Activated CD8-positive, alpha-beta memory T cell treated with anti-CD3 and anti-CD28 coated beads for 36 hours (primary cell): Measurements from ENCODE around the gene CCDC6. TPM values are rescaled to one million over a fixed set of nuclear protein-coding genes. Genes with fewer than 3 reads are reported as not detected.

Experiments
- CTCF ChIA-PET: fragments of 350-600 bp; sonication (Branson Sonifier 250); formaldehyde crosslinking; loops from one replicate; lab custom pipeline; 2021; ENCODE audit warnings: antibody characterized with exemption; lab: Charles Lee
- POLR2A ChIA-PET: fragments of 350-600 bp; sonication (Branson Sonifier 250); formaldehyde crosslinking; loops from one replicate; lab custom pipeline; 2021; ENCODE audit warnings: antibody characterized with exemption; lab: Charles Lee
- total RNA-seq, 2 experiments: library from RNA; stranded (reverse); gene quantifications; one replicate each; pipeline ENCODE4 v1.2.3, GENCODE V29; 2021

The CCDC6 gene
- total RNA-seq, 2 experiments from 2014 or later = 55.4 to 55.9 TPM

- ChIA-PET CTCF (interaction anchor here (0.9 to 3.1 kb wide), 4 partner anchors 10 to 73 kb away, joined by 3 to 19 read pairs (median 6); no protein-coding TSS in a partner anchor), POLR2A (interaction anchor here (4.5 kb wide), 1 partner anchor 30 kb away, joined by 35 read pairs; no protein-coding TSS in a partner anchor)
Observed at GRCh38 chr10:59907918-59908807, 1.8 kb upstream of the CCDC6 start.

- ChIA-PET POLR2A (interaction anchor here (4.5 kb wide), 1 partner anchor 29 kb away, joined by 35 read pairs; no protein-coding TSS in a partner anchor), CTCF (interaction anchor here (0.9 to 3.1 kb wide), 4 partner anchors 10 to 73 kb away, joined by 3 to 19 read pairs (median 6); no protein-coding TSS in a partner anchor)
Observed at GRCh38 chr10:59907537-59907917, 1.2 kb upstream of the CCDC6 start.

DNA sequence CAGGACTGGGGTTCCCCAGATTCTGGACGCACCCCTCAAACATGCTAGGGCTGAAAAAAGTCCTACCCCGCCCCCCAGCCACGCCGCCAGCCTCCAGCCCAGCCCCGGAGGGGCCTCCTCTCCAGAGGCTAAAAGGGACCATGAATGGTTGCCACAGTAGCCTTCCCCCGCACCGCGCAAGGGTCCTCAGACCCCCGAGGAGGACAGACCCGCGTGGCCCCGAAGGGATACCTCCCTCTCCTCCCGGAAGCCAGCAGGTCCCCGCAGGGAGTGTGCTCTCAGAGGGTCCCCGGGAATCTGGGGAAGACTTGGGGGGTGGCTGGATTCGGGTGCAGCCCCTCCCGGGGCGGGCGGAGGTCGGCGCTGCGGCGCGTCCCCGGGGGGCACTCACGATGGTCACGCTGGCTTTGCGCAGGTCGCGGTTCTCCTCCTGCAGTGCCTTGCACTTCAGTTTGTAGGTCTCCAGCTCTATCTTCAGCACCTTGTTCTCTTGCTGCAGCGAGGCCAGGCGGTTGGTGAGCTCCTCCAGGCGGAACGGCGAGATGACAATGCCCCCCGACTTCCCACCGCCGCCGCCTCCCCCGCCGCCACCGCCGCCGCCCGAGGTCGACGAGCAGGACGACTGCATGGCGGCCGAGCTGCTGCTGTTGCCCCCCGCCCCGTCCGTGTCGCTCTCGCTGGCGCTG lies 482 bp downstream of the CCDC6 start:
- POLR2A ChIA-PET = interaction anchor here (0.8 to 4.5 kb wide), 8 partner anchors 18 to 196 kb away, joined by 3 to 35 read pairs (median 6); partner anchors contain the start of gene SLC16A9
- CTCF ChIA-PET = interaction anchor here (0.7 to 3.7 kb wide), 14 partner anchors 18 to 98 kb away, joined by 3 to 19 read pairs (median 5); no protein-coding TSS in a partner anchor

- POLR2A ChIA-PET = interaction anchor here (0.8 to 4.5 kb wide), 7 partner anchors 17 to 196 kb away, joined by 3 to 35 read pairs (median 7); partner anchors contain the start of gene SLC16A9
- CTCF ChIA-PET = interaction anchor here (0.9 to 3.7 kb wide), 5 partner anchors 17 to 97 kb away, joined by 3 to 12 read pairs (median 5); no protein-coding TSS in a partner anchor
Observed at GRCh38 chr10:59905066-59905730, 1.2 kb downstream of the CCDC6 start.

- POLR2A ChIA-PET = interaction anchor here (1.0 to 4.5 kb wide), 5 partner anchors 17 to 195 kb away, joined by 3 to 35 read pairs (median 14); partner anchors contain the start of gene SLC16A9
- CTCF ChIA-PET = interaction anchor here (1.4 to 3.7 kb wide), 2 partner anchors 16 to 34 kb away, joined by 3 to 12 read pairs; no protein-coding TSS in a partner anchor
Observed at GRCh38 chr10:59904426-59905065, 1.8 kb downstream of the CCDC6 start.

- POLR2A ChIA-PET = no interaction called here
- CTCF ChIA-PET = interaction anchor here (3.7 kb wide), 1 partner anchor 16 kb away, joined by 12 read pairs; no protein-coding TSS in a partner anchor
Observed at GRCh38 chr10:59903871-59904270, 2.5 kb downstream of the CCDC6 start.

GRCh38 chr10:59902016-59902415 lies 4.3 kb downstream of the CCDC6 start:
- ChIA-PET CTCF (no interaction called here), POLR2A (no interaction called here)

- POLR2A ChIA-PET = no interaction called here
- CTCF ChIA-PET = no interaction called here
Observed at GRCh38 chr10:59901470-59901869, 4.9 kb downstream of the CCDC6 start.

DNA sequence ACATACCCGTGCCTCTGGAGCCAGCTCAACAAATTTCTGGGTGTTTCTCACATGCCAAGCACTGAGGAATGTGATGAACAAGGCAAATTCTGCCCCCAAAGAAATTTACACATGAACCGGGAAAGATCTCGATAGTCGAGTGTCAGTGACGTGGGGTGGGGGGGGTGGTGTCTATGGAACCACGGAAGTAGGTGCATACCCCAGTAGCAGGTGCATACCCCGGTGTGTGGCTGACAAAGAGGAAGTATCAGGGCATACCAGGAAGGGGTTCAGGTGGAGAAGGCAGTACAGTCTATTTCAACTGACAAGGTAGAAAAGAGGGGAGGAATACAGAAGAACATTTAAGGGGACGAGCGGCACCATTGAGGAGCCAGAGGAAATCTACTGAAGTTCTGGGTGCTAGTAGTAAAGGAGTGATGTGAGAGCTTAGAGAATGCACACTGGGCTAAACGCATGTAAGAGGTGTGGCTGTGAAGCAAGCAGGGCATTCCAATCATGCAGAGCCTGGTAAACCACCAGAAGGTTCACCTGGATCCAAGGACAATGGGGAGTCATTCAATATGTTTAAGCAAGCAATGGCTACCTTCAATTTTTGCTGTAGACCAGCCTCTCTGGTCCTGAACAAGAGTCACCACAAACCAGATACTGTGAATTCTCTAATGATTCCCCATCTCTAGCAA lies 6.2 kb downstream of the CCDC6 start:
- CTCF ChIA-PET = no interaction called here
- POLR2A ChIA-PET = no interaction called here

DNA sequence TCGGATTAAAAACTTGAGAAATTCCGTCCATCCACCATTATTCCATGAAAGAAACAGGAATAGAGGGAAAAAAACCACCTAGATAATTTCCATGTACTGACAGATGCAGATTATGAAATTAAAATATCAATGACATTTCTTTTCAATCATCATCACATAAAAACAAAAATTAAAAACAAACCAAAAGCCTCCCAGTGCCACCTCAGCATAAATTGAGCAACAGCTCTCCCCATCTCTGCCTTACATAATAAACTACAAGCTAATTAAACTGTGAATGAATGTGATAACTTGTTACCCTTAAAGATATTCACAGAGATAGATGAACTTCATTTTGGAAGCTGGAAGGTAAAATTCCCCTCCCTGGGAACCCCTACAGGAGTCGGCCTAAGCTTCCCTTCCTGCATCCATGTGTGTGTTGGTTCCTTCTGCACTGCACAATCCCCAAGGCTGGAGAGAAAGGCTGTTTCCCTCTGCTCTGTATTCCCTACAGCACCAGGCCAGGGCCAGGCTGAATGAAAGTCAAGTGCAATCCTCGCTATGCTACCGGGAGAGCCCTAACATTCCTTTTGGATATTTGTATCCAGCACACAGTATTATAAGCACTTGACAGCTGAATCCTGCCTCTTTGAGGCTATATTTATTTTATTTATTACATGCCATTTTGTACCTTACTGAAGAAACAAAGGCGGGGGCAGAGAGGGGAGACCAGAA lies 8.1 kb downstream of the CCDC6 start:
- CTCF ChIA-PET = interaction anchor here (1.1 kb wide), 1 partner anchor 9 kb away, joined by 3 read pairs; no protein-coding TSS in a partner anchor
- POLR2A ChIA-PET = no interaction called here

GRCh38 chr10:59896191-59896590 lies 10.2 kb downstream of the CCDC6 start:
- ChIA-PET POLR2A (no interaction called here), CTCF (no interaction called here)

- CTCF ChIA-PET = no interaction called here
- POLR2A ChIA-PET = no interaction called here
Observed at GRCh38 chr10:59895629-59896116, 10.7 kb downstream of the CCDC6 start.

DNA sequence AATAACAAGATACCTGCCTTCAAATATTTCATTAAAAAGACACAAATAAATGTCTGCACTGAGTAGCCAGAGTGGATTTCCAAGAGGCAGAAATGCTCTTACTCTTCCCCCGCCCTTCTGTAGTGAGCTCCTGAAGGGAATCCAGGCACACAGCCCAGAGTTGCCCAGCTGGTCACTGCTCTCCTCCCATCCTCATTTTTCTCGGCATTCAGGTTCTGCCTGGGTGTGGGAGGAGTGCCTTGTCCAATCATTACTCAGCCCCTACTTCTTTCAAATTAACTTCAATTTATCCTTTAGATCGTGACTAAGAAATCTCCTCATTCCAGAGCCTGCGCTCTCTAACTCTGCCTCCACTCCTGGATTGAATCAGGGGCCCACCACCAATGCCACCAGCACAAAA lies 12.2 kb downstream of the CCDC6 start:
- POLR2A ChIA-PET = no interaction called here
- CTCF ChIA-PET = no interaction called here

GRCh38 chr10:59892697-59893096 lies 13.7 kb downstream of the CCDC6 start:
- CTCF ChIA-PET = no interaction called here
- POLR2A ChIA-PET = no interaction called here

GRCh38 chr10:59891936-59892335 lies 14.4 kb downstream of the CCDC6 start:
- POLR2A ChIA-PET = no interaction called here
- CTCF ChIA-PET = no interaction called here

- CTCF ChIA-PET = no interaction called here
- POLR2A ChIA-PET = no interaction called here
Observed at GRCh38 chr10:59891349-59891748, 15.0 kb downstream of the CCDC6 start.
